ENCODE results near the gene KRT3. TPM values are rescaled to one million over a fixed set of nuclear protein-coding genes. Genes with fewer than 3 reads are reported as not detected.

KRT3 gene
- total and polyA plus RNA-seq, 12 donors: not detected

- Histone ChIP-seq H3K9me3 (replicated peaks in 1 of 3) (no peaks in the 10 kb centered on the region), H3K27ac (no peak overlapping the region), H3K4me1 (replicated peaks in 1 of 2) (no peaks in the 10 kb centered on the region), H3K36me3 (replicated peaks in 1 of 2) (no peaks in the 10 kb centered on the region), H3K4me3 (no peak overlapping the region), H3K27me3 (no peaks in the 10 kb centered on the region)
- TF ChIP-seq POLR2A (IDR thresholded peaks at IDR 0.05) (no peak), CTCF (IDR thresholded peaks at IDR 0.05) (no peak)
- no peak for DNase-seq
- 57 to 67% (median 62%) methylated on average over 5 of the region's 5 CpGs for WGBS, 4 donors
- intact Hi-C loops (cut with DNase I): no loop called here
These were observed 14.6 kb upstream of the KRT3 start for GRCh38 chr12:52810554-52810953.

GRCh38 chr12:52809166-52809565, 13.2 kb upstream of the KRT3 start:
- Histone ChIP-seq H3K4me1 (replicated peaks in 1 of 2) (no peaks in the 10 kb centered on the region), H3K27me3 (no peaks in the 10 kb centered on the region), H3K9me3 (replicated peaks in 1 of 3) (no peaks in the 10 kb centered on the region), H3K27ac (no peak overlapping the region), H3K36me3 (replicated peaks in 1 of 2) (no peaks in the 10 kb centered on the region), H3K4me3 (no peak overlapping the region)
- DNase-seq: no peak
- TF ChIP-seq CTCF (IDR thresholded peaks at IDR 0.05) (no peak), POLR2A (IDR thresholded peaks at IDR 0.05) (no peak)
- 71 to 75% (median 74%) methylated on average over 7 of the region's 7 CpGs for WGBS, 4 donors
- intact Hi-C loops (cut with DNase I): no loop called here

GRCh38 chr12:52808573-52809160, 12.8 kb upstream of the KRT3 start:
- Histone ChIP-seq H3K36me3 (replicated peaks in 1 of 2) (no peaks in the 10 kb centered on the region), H3K27me3 (no peaks in the 10 kb centered on the region), H3K4me3 (no peak overlapping the region), H3K9me3 (replicated peaks in 1 of 3) (no peaks in the 10 kb centered on the region), H3K4me1 (replicated peaks in 1 of 2) (no peaks in the 10 kb centered on the region), H3K27ac (no peak overlapping the region)
- intact Hi-C loops (cut with DNase I): no loop called here
- no peak for DNase-seq
- TF ChIP-seq POLR2A (IDR thresholded peaks at IDR 0.05) (no peak), CTCF (IDR thresholded peaks at IDR 0.05) (no peak)
- 69 to 88% (median 86%) methylated on average over 5 to 8 of the region's 8 CpGs for WGBS, 4 donors

GRCh38 chr12:52807544-52808470, 11.9 kb upstream of the KRT3 start:
- Histone ChIP-seq H3K36me3 (replicated peaks in 1 of 2) (no peaks in the 10 kb centered on the region), H3K27me3 (no peaks in the 10 kb centered on the region), H3K27ac (no peak overlapping the region), H3K4me1 (replicated peaks in 1 of 2) (no peaks in the 10 kb centered on the region), H3K9me3 (replicated peaks in 1 of 3) (no peaks in the 10 kb centered on the region), H3K4me3 (no peak overlapping the region)
- intact Hi-C loops (cut with DNase I): no loop called here
- no peak for TF ChIP-seq POLR2A (IDR thresholded peaks at IDR 0.05)
- no peak for TF ChIP-seq CTCF (IDR thresholded peaks at IDR 0.05)
- no peak for DNase-seq
- WGBS, 4 donors: 78 to 83% (median 82%) methylated on average over 12 to 16 of the region's 16 CpGs
